NOMO-1 (cell line): ENCODE measurements around the gene ZNF441.
"Not testable (repeated sequence)": the region's sequence is repeated elsewhere in the genome, so short reads cannot be mapped to it uniquely, and the experiment has no call there.

ENCODE experiments used
- DNase-seq, 2 experiments: peaks; one replicate each; lab custom pipeline; 2025; ENCODE audit not compliant: unreplicated experiment in 2 of 2; lab: John Stamatoyannopoulos, UW

ZNF441 gene

DNA sequence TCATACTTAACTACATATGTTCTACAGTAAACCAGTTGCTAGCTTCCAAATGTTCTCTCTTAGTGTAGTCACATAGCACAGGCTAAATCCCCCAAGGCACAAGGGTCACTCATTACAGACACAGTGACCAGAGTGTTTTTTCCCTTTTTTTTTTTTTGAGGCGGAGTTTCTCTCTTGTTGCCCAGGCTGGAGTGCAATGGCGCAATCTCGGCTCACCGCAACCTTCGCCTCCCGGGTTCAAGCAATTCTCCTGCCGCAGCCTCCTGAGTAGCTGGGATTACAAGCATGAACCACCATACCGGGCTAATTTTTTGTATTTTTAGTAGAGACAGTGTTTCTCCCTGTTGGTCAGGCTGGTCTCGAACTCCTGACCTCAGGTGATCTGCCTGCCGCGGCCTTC is 9.9 kb downstream of the ZNF441 start:
- not testable (repeated sequence) for DNase-seq

DNA sequence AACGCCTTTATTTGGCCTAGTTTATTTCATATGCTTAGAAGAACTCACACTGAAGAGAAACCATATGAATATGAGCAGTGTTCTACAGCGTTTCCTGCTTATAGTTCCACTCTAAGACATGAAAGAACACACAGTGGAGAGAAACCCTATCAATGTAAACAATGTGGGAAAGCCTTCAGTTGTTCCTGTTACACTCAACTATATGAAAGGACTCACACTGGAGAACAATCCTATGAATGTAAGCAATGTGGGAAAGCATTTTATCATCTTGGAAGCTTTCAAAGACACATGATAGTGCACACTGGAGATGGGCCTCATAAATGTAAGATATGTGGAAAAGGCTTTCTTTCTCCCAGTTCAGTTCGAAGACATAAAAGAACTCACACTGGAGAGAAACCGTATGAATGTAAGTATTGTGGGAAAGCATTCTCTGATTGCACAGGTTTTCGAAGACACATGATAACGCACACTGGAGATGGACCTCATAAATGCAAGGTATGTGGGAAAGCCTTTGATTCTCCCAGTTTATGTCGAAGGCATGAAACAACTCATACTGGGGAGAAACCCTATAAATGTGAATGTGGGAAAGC is 13.7 kb downstream of the ZNF441 start:
- no peak for DNase-seq

DNA sequence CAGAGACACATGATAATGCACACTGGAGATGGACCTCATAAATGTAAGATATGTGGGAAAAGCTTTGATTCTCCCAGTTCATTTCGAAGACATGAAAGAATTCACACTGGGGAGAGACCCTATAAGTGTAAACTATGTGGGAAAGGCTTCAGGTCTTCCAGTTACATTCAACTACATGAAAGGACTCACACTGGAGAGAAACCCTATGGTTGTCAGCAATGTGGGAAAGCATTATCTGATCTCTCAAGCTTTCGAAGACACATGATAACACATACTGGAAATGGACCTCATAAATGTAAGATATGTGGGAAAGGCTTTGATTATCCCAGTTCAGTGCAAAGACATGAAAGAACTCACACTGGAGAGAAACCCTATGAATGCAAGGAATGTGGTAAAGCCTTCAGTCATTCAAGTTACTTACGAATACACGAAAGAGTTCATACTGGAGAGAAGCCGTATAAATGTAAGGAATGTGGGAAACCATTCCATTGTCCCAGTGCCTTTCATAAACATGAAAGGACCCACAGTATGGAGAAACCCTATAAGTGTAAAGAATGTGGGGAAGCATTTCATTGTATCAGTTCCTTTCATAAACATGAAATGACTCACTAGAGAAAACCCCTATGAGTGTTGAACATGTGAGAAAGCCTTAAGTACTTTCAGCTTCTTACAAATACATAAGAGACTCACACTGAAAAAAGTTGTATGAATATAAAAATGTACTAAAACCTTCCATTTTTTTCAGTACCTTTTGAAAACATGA is 14.7 kb downstream of the ZNF441 start:
- DNase-seq: no peak

DNA sequence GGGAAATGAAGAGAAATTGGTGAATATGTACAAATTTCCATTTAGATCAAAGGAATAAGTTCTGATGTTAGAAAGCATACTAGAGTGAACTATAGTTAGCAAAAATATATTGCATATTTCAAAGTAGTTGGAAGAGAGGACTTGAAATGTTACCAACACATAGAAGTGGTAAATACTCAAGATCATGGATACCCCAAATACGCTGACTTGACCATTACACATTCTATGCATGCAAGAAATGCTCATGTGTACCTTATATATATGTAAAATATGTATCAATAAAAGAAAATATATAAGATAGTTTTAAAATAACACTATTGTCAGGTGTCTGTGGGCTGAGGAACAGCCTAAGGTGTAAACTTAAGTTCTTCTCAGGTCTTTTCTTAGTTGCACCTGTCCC is 17.0 kb downstream of the ZNF441 start:
- no peak for DNase-seq

DNA sequence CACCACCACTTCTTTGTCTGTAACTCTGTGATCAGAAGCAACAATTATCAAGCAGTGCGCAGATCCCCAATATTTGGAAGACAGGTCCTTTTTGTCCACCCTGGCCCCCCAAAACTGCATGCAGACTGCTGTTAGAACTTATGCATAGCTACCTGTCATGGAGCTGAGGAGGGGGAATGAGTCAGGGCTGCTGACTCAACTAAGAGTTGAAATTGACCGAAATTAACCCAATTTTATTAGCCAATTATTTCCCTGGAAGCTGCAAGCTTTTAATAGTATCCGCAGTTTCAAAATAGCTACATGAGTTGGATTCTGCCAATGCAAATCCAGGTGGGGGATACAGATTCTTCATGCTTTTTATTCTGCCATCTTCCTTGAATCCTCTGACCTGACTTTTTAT is 17.6 kb downstream of the ZNF441 start:
- DNase-seq: no peak

DNA sequence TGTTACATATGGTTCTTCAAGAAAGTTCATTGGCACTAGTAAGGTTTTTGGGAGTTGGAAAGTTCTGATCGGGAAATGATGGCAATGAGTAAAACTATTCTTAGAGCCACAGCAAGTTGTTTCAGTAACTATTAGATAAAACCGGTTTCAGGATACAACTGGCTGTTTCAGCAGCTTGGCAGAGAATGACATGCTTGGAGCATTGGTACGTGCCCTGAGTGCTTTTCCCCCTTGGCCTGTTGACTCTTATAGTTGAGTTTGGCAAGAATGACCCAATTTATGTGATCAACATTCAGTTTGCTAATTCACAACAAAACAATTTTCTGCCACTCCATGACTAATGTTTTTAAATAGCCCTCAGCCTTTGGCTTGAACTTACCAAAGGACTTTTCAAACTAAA is 20.7 kb downstream of the ZNF441 start:
- DNase-seq: no peak

DNA sequence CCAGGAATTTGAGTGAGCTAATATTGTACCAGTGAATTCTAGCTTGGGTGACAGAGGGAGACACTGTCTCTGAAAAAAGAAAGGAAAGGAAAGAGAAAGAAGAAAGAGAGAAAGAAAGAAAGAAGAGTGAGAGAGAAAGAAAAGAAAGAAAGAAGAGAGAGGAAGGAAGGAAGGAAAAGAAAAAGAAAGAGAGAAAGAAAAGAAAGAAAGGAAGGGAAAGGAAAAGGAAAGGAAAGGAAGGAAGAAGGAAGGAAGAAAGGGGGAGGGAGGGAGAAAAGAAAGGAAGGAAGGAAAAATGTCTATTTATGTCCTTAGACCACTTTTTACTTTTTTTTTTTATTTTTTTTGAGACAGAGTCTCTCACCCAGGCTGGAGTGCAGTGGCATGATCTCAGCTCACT is 26.1 kb downstream of the ZNF441 start:
- no peak for DNase-seq

DNA sequence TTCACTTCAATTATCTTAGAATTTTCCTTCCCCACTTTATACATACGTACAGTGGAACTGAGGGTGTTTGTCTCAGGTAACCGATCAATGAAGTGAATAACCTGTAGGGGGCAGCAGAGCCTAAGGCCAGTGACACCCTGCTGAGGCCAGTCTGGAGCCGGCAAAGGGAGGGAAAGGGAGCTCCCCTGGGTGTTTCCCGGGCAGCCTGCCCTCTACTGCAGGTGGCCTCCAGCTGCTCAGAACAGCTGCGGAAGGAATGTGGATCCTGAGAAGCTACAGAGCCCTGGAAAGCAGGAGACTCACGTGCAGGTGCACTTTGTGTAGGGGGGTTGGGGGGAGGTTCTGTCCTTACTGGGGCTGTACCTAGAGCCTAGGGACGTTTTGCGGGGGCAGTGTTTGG is 30.7 kb downstream of the ZNF441 start:
- DNase-seq: peak; percentile 63 to 77

DNA sequence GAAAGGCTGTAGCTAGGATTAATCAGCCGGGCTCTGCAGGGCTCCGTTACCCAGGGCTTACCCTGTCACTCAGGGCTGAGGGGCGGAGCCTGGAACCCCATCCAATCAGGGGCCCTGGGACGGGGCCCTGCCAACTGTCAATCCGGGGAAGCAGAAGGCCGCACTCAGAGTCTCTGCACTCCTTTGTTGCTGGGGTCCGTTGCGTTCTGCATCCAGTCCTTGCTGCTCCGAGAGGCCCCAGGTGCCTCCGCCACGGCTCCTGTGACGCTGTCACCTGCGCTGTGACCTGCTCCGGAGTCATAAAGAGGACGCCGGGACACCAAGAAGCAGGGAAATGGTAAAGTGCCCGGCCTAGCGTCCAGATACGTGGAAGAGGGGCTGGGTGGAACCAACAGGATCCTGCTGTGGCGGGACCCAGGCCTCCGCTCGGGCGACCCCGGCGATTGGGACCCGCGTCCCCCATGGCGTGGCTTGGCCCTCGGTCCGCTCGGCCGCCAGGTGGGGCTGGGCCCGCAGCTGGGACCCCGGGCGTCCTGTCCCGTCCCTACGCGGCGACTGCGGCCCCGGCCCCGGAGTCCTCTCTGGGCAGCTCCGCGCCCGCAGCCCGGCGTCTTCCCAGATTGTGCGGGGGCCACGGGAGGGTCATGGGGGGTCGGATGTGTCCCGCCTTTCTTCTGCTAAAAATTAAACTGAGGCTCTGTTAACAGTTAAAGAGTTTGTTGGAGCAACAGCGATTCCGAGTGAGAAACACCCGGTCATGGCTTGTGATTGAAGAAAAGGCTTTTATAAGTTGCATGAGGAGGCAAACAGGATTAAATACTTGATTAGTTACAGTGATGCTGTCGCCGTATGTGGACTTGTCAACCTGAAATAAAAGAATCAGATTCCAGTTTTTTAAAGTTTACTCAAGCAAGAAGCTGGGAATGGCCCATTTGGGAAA is 31.9 kb downstream of the ZNF441 start, which contains the start of gene ZNF491:
Gene ZNF491, plus strand, starts transcription at position 133 of the 940 bp plus-strand sequence. CDS start 7,431 bp downstream, outside the sequence.
- peak; percentile 44 to 46 for DNase-seq

DNA sequence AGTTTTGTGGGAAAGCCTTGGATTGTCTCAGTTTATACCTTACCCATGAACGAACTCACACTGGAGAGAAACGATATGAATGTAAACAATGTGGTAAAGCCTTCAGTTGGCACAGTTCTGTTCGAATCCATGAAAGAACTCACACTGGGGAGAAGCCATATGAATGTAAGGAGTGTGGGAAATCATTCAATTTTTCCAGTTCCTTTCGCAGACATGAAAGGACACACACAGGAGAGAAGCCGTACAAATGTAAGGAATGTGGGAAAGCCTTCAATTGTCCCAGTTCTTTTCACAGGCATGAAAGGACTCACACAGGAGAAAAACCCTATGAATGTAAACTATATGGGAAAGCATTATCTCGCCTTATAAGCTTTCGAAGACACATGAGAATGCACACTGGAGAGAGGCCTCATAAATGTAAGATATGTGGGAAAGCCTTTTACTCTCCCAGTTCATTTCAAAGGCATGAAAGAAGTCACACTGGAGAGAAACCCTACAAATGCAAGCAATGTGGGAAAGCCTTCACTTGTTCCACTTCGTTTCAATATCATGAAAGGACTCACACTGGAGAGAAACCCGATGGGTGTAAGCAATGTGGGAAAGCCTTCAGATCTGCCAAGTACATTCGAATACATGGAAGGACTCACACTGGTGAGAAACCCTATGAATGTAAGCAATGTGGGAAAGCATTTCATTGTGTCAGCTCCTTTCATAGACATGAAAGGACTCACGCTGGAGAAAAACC is 39.7 kb downstream of the ZNF441 start:
- DNase-seq: no peak

DNA sequence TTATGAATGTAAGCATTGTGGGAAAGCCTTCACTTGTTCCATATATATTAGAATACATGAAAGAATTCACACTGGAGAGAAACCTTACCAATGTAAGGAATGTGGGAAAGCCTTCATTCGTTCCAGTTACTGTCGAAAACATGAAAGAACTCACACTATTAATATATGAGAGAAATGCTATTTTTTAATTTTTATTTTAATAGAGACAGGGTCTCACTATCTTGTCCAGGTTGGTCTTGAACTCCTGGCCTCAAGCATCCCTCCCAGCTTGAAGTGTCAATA is 40.2 kb downstream of the ZNF441 start:
- DNase-seq: no peak

DNA sequence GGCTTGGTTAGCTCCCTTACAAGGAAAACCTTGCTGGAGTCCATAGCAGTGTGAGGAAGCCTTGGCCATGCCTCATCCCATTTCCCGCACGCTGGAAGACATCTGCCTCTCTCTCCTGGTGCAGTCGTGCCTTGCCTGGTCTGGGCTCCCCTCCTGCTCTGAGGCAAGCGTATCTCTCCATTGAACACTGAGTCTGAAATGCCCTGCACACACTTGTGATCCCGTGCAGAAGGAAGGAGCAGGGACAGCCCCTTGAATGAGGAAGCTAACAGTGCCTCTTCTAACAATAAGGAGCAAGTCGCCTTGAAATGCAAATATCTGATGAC is 46.9 kb downstream of the ZNF441 start:
- peak in 1 of 2 experiments; percentile 86 for DNase-seq

DNA sequence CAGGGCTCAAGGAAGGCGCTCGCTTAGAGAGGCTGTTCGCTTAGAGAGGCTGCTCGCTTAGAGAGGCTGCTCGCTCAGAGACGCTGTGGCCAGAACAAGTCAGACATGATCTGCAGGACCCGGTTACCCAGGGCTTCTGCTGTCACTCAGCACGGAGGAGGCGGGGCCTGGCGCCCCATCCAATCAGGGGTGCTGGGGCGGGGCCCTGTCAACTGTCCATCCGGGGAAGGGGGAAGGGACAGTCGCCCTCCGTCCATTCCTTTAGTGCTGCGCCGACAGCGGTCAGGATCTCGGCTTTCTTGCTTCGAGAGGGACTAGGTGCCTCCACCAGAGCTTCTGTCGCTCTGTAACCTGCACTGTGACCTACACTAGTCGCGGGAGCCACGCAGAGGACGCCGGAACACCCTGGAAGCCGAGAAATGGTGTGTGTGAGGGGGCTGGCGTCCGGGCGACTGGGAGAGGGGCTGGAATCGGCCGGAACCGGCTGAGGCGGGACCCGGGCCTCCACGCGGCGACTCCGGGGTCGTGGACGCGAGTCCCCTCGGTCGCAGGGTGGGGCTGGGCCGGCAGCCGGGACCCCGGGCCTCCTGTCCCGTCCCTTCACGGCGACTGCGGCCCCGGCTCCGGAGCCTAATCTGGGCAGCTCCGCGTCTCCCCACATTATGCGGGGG is 47.4 kb downstream of the ZNF441 start, which contains the start of gene ZNF440:
Gene ZNF440, plus strand, starts transcription at position 245 of the 671 bp plus-strand sequence. Its CDS starts 175 bp downstream, at position 420.
- peak; percentile 89 to 92 for DNase-seq

DNA sequence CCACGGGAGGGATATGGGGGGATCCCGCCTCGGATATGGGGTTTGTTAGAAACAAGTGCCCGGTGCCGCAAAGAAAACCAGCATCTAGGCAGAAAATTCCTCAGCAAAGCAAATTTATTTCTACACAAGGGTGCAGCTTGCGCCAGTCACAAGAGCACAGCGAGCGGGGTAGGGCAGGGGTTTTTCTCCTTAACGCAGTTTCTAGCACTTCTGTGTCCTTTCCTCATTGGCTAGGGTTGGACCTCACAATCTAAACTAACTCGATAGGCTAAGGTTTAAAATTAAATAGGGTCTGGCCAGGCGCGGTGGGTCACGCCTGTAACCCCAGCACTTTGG is 47.9 kb downstream of the ZNF441 start:
- DNase-seq: no peak

DNA sequence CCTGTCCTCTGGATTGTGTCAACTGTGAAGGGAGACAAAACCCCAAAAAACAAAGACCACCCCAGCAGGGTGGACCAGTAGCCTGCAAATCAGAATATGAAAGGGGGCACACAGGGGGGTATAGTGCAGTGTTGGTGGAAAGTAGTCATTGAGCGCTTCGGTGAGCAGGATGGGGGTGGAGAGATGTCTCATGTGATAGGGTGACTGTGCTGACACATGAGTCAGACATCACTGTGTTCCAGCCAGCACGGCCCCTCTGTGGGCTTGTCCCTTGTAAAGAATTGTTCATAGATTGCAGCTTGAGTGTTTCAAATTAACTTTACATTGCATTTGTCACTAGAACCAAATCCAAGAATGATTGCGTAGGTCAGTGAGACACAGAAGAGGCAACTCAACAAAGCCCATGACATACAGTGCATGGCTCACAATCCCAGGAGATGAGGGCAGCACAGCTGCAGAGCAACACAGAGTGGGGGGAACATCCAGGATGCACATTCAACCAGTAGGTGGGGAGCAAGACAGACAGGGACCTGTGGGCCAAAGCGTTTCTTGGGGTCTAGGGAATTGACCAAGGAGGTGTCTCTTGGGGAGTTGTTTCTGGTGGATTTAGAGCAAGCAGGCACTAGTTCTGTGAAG is 54.8 kb downstream of the ZNF441 start:
- DNase-seq: no peak

DNA sequence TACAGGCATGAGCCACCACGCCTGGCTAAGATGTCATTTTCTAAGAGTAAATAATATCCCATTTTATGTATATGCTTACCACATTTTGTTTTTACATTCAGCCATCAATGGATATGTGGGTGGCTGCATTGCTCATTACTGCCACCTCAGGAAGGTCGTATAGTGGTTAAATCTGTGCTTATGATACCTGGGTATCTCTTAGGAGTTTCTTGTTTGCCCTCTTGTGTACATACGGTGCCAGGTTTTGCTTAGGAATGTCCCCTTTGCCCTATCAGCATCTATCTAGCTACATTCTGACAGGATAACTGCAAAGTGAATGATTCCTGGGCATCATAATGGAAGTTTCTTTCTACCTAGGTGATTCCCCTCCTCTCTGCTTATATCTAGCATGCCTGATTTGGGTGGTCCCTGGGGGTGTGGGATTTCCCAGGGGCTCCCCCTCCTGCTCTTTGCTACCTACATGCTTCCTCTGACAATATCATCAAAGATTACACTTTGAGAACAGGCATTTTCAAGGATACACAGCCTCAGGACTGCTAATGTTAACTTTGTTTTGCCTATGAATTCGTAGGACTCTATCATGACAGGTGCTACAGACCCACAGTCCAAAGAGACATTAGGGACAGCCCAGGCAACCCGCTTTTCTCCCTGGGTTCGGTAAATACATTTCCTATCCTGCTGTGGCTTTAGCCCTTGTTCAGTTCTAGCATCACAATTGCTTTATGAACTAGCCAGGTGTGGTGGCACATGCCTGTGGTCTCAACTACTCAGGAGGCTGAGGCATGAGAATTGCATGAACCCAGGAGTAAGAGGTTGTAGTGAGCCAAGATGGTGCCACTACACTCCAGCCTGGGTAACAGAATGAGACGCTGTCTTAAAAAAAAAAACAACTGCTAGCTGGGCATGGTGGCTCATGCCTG is 62.4 kb downstream of the ZNF441 start:
- not testable (repeated sequence) for DNase-seq

DNA sequence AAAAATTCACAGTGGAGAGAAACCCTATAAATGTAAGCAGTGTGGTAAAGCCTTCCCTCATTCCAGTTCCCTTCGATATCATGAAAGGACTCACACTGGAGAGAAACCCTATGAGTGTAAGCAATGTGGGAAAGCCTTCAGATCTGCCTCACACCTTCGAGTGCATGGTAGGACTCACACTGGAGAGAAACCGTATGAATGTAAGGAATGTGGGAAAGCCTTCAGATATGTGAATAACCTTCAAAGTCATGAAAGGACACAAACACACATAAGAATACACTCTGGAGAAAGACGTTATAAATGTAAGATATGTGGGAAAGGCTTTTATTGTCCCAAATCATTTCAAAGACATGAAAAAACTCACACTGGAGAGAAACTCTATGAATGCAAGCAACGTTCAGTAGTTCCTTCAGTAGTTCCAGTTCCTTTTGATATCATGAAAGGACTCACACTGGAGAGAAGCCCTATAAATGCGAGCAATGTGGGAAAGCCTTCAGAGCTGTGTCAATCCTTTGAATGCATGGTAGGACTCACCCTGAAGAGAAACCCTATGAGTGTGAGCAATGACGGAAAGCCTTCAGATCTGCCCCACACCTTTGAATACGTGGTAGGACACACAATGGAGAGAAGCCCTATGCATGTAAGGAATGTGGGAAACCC is 65.6 kb downstream of the ZNF441 start:
- DNase-seq: no peak

DNA sequence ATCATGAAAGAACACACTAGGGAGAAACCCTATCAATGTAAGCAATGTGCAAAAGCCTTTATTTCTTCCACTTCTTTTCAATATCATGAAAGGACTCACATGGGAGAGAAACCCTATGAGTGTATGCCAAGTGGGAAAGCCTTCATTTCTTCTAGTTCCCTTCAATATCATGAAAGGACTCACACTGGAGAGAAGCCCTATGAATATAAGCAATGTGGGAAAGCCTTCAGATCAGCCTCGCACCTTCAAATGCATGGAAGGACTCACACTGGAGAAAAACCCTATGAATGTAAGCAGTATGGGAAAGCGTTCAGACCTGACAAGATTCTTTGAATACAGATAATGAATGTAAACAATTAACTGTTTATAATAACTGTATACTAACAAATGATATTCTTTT is 66.7 kb downstream of the ZNF441 start:
- DNase-seq: no peak
